PC-9 (cell line): ENCODE measurements around the gene STARD13.

ENCODE experiments used
- EZH2 ChIP-seq: fragments of 200-600 bp; sonication (generic); IDR thresholded peaks from 2 replicates; pipeline ENCODE4 v1.8.0; 2017; ENCODE audit warnings: antibody characterized with exemption, low read depth
- TF ChIP-seq, protein P1 (sequence below): fragments of 200-600 bp; sonication (generic); conservative IDR thresholded peaks from 2 replicates; pipeline ENCODE4 v1.6.1; 2017; ENCODE audit warnings: mixed run types, antibody characterized with exemption, mild to moderate bottlenecking, moderate library complexity

DNA sequence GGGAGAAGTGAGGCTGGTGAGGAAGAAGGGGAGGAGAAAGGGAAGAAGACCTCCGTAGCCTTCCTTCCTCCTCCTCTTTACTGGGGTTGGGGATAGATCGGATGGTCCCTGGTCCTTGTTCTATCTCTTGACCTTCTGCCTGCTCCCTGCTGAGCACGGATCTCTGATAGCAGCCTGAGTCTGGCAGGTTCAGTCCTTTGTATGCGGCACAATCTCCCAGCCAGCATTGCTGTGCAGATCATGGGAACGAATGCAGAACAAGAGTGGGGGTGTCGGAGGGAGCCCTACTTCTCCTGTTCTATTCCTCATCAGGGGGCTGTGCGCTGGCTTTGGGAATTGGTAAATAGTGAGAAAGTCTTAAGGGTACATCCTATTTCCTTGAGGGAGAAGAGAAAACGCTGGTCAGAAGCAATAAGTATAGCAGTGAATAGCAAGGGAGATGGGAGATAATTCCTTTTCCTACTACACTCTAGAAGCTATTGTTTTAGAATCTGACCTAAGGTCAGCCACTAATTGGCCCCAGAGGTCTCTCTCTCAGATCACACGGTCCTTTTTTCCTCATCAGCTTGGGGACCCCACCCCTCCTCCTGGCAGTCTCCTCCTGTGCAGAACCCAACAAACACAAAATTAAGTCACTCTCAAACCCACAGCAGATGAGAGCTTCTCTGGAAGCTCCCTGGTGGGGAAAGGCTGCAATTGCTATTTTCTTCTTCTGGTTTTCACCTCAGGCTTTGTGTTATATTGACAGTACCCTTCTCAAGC lies 228.4 kb downstream of the STARD13 start:
- TF ChIP-seq EZH2, result no peak
- TF ChIP-seq, protein P1, sequence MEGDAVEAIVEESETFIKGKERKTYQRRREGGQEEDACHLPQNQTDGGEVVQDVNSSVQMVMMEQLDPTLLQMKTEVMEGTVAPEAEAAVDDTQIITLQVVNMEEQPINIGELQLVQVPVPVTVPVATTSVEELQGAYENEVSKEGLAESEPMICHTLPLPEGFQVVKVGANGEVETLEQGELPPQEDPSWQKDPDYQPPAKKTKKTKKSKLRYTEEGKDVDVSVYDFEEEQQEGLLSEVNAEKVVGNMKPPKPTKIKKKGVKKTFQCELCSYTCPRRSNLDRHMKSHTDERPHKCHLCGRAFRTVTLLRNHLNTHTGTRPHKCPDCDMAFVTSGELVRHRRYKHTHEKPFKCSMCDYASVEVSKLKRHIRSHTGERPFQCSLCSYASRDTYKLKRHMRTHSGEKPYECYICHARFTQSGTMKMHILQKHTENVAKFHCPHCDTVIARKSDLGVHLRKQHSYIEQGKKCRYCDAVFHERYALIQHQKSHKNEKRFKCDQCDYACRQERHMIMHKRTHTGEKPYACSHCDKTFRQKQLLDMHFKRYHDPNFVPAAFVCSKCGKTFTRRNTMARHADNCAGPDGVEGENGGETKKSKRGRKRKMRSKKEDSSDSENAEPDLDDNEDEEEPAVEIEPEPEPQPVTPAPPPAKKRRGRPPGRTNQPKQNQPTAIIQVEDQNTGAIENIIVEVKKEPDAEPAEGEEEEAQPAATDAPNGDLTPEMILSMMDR, result peak; percentile 49; the same call in 1 of the 2 replicates
